GM23338 (cell line): ENCODE results near the gene TBL1XR1. TPM values are rescaled to one million over a fixed set of nuclear protein-coding genes. Genes with fewer than 3 reads are reported as not detected.

Experiments
- ATAC-seq: fragments of 200-7000 bp; cut with Tn5 transposase; 3 replicates; pipeline ENCODE4 v1.9.1; 2020
- DNase-seq: peaks from one replicate; pipeline ENCODE4 v3.0.0-alpha.2; 2015; ENCODE audit warnings: low spot score
- H2AFZ ChIP-seq: fragments of 200-600 bp; sonication (generic); 2 replicates; pipeline ENCODE4 v1.8.0; 2016; ENCODE audit warnings: antibody characterized with exemption, mild to moderate bottlenecking, moderate library complexity
- H3F3A ChIP-seq: fragments of 200-600 bp; sonication (generic); replicated peaks from 2 replicates; pipeline ENCODE4 v1.8.0; 2017; ENCODE audit warnings: antibody characterized with exemption, mixed run types, low read depth
- H3K27ac ChIP-seq: fragments of 200-600 bp; sonication (generic); 2 replicates; pipeline ENCODE4 v1.6.1; 2016; ENCODE audit warnings: low read depth
- H3K27me3 ChIP-seq: fragments of 200-600 bp; sonication (generic); 2 replicates; pipeline ENCODE4 v1.8.0; 2016; ENCODE audit warnings: mild to moderate bottlenecking, mixed run types, moderate library complexity; ENCODE audit not compliant: insufficient read depth
- H3K36me3 ChIP-seq: fragments of 200-600 bp; sonication (generic); 2 replicates; pipeline ENCODE4 v1.8.0; 2016; ENCODE audit warnings: mild to moderate bottlenecking; ENCODE audit not compliant: insufficient read depth
- H3K4me1 ChIP-seq: fragments of 200-600 bp; sonication (generic); 2 replicates; pipeline ENCODE4 v1.8.0; 2016; ENCODE audit warnings: mild to moderate bottlenecking, moderate library complexity; ENCODE audit not compliant: insufficient read depth
- H3K4me2 ChIP-seq: fragments of 200-600 bp; sonication (generic); 2 replicates; pipeline ENCODE4 v1.7.1; 2017; ENCODE audit warnings: mixed run types
- H3K4me3 ChIP-seq: fragments of 200-600 bp; sonication (generic); 2 replicates; pipeline ENCODE4 v1.6.1; 2016; ENCODE audit warnings: mixed run types
- H3K79me2 ChIP-seq: fragments of 200-600 bp; sonication (generic); replicated peaks from 2 replicates; pipeline ENCODE4 v1.8.0; 2017; ENCODE audit warnings: mild to moderate bottlenecking; ENCODE audit not compliant: insufficient read depth
- H3K9me2 ChIP-seq: fragments of 200-600 bp; sonication (generic); 2 replicates; pipeline ENCODE4 v1.8.0; 2017; ENCODE audit not compliant: insufficient read depth
- H4K20me1 ChIP-seq: fragments of 200-600 bp; sonication (generic); replicated peaks from 2 replicates; pipeline ENCODE4 v1.8.0; 2017; ENCODE audit warnings: mild to moderate bottlenecking; ENCODE audit not compliant: insufficient read depth
- H3K27ac Mint-ChIP-seq: 2 replicates; pipeline ENCODE4 v1.8.0; 2020; ENCODE audit warnings: inconsistent platforms, mild to moderate bottlenecking, moderate library complexity, mixed read lengths
- H3K27me3 Mint-ChIP-seq: 3 replicates; pipeline ENCODE4 v1.8.0; 2022; ENCODE audit warnings: low read depth, mild to moderate bottlenecking, moderate library complexity, mixed read lengths, inconsistent platforms; ENCODE audit not compliant: insufficient read depth, poor library complexity
- H3K36me3 Mint-ChIP-seq: 3 replicates; pipeline ENCODE4 v1.8.0; 2021; ENCODE audit warnings: low read depth, mild to moderate bottlenecking, inconsistent platforms, moderate library complexity, mixed read lengths
- H3K4me1 Mint-ChIP-seq: 3 replicates; pipeline ENCODE4 v1.8.0; 2020; ENCODE audit warnings: mild to moderate bottlenecking, inconsistent platforms, mixed read lengths
- H3K4me3 Mint-ChIP-seq: 3 replicates; pipeline ENCODE4 v1.8.0; 2021; ENCODE audit warnings: moderate library complexity, mild to moderate bottlenecking, inconsistent platforms, mixed read lengths
- H3K9me3 Mint-ChIP-seq: 3 replicates; pipeline ENCODE4 v1.8.0; 2020; ENCODE audit warnings: moderate library complexity, mild to moderate bottlenecking, inconsistent platforms, mixed read lengths
- CREB1 ChIP-seq: fragments of 250-450 bp; sonication (Bioruptor Pico); IDR thresholded peaks from 2 replicates; pipeline ENCODE4 v1.5.0; 2020; ENCODE audit warnings: low read depth, mild to moderate bottlenecking, moderate library complexity
- ETS1 ChIP-seq: IDR thresholded peaks from 2 replicates; pipeline ENCODE4 v1.6.1; 2016; ENCODE audit warnings: antibody characterized with exemption
- EZH2 ChIP-seq: fragments of 200-600 bp; sonication (generic); IDR thresholded peaks from one replicate; pipeline ENCODE4 v1.8.0; 2017; ENCODE audit warnings: antibody characterized with exemption, mild to moderate bottlenecking, low read depth; ENCODE audit not compliant: unreplicated experiment
- EZH2phosphoT487 ChIP-seq: fragments of 200-600 bp; sonication (generic); IDR thresholded peaks from one replicate; pipeline ENCODE4 v1.8.1; 2018; ENCODE audit warnings: antibody characterized with exemption; ENCODE audit not compliant: unreplicated experiment
- JUNB ChIP-seq: IDR thresholded peaks from one replicate; pipeline ENCODE4 v1.6.1; 2016; ENCODE audit warnings: antibody characterized with exemption; ENCODE audit not compliant: unreplicated experiment
- NANOG ChIP-seq: IDR thresholded peaks from 2 replicates; pipeline ENCODE4 v1.6.1; 2016; ENCODE audit warnings: antibody characterized with exemption, borderline replicate concordance
- POLR2AphosphoS5 ChIP-seq: IDR thresholded peaks from 2 replicates; pipeline ENCODE4 v1.6.1; 2016; ENCODE audit warnings: antibody characterized with exemption, low read depth
- REST ChIP-seq: IDR thresholded peaks from one replicate; pipeline ENCODE4 v1.6.1; 2018; ENCODE audit warnings: antibody characterized with exemption; ENCODE audit not compliant: unreplicated experiment
- STAT1 ChIP-seq: IDR thresholded peaks from one replicate; pipeline ENCODE4 v1.6.1; 2016; ENCODE audit warnings: antibody characterized with exemption; ENCODE audit not compliant: unreplicated experiment
- ZNF114 ChIP-seq: fragments of 250-450 bp; sonication (Bioruptor Pico); IDR thresholded peaks from 2 replicates; pipeline ENCODE4 v1.5.0; 2020; ENCODE audit warnings: mild to moderate bottlenecking, moderate library complexity
- ZNF331 ChIP-seq: fragments of 250-450 bp; sonication (Bioruptor Pico); IDR thresholded peaks from 2 replicates; pipeline ENCODE4 v1.5.0; 2020; ENCODE audit warnings: low read depth, mild to moderate bottlenecking, moderate library complexity
- long read RNA-seq: library from polyadenylated mRNA; unstranded; transcript quantifications from one replicate; pipeline ENCODE4 v2.0.0, GENCODE V29; 2020; ENCODE audit not compliant: unreplicated experiment
- polyA plus RNA-seq: library from polyadenylated mRNA; unstranded; fragments of >200 nt; fragmentation: Nextera tagmentation; extraction: Ambion mirVana; gene quantifications from 2 replicates; pipeline ENCODE4 v1.2.1, GENCODE V29; 2016
- total RNA-seq: library from RNA; depleted of rRNA; stranded (reverse); fragments of >200 nt; shearing (Covaris generic); gene quantifications from 2 replicates; pipeline ENCODE4 v1.2.3, GENCODE V29; 2014; rRNA removed
- TF ChIP-seq, protein P1 (sequence below): fragments of 250-450 bp; sonication (Bioruptor Pico); IDR thresholded peaks from 2 replicates; pipeline ENCODE4 v1.5.0; 2020; ENCODE audit warnings: mild to moderate bottlenecking, moderate library complexity
- TF ChIP-seq, protein P2 (sequence below), 2 experiments: fragments of 200-600 bp in 1 of 2; sonication (generic) in 1 of 2; conservative IDR thresholded peaks; 2 replicates each; pipeline versions ENCODE4 v1.5.1 to v1.6.1; 2016 to 2017; ENCODE audit warnings: antibody characterized with exemption in 2 of 2, low read depth in 2 of 2, mild to moderate bottlenecking in 2 of 2, moderate library complexity in 1 of 2

Gene TBL1XR1
- total RNA-seq (122 and 130 TPM in 2 replicates), polyA plus RNA-seq (37.7 and 49.6 TPM in 2 replicates)
- long read RNA-seq, full-length matches to known transcripts: 4 of 11 reads
- long read RNA-seq, partial matches to known transcripts: 2 of 11 reads
- long read RNA-seq, other reads (novel, unspliced or antisense): 5 of 11 reads

DNA sequence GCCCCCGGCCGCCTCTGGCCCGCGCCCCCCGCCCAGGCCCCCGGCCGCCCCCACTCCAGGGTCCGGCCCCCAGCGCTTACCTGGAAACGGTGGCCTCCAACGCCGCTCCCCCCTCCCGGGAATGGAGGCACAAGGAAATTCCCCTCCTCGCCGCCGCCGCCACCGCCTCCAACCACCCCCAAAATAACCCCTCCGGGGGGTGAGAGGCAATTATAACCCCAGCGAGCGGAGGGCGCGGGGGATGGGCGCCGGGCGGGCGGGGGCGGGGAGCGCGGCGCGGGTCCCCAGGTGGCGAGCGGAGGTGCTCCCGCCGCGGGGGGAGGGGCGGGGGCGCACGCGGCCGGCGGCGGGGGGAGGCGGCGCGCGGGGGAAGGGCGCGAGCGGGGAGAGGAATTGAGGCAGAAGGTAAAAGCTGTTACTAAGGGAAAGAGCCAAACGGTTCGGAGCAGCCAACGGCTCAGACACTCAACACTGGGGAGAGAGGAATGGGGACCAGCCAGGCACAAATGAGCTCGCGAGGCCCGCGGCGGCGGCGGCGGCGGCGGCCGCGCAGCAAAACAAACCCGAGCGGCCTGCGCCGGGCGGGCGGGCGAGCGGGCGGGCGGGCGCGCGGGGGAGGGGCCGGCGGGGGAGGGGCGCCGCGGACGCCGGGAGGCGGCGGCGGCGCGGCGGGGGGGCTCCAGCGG, at the start of gene TBL1XR1:
TSS of gene TBL1XR1 (minus strand) at position 442 of the 686 bp plus-strand sequence. CDS start 132,505 bp downstream, outside the sequence.
- H3K27me3 Mint-ChIP-seq: peaks cover 17% of the 10 kb centered on the region
- no peaks in the 10 kb centered on the region; the same call in 2 of the 3 replicates for H3K9me3 Mint-ChIP-seq
- Histone ChIP-seq H3K79me2 (peaks cover 44% of the 10 kb centered on the region), H4K20me1 (peaks cover 26% of the 10 kb centered on the region), H3K36me3 (no peaks in the 10 kb centered on the region), H3F3A (0 out of 2 replicates have a peak, but pooled peaks cover 6% of the 10 kb centered on the region), H3K27me3 (no peaks in the 10 kb centered on the region), H3K4me3 (peak within 1 kb of the TSS; percentile 91), H3K9me2 (no peaks in the 10 kb centered on the region), H3K27ac (peak within 1 kb of the TSS; percentile 100), H2AFZ (no peak within 1 kb of the TSS), H3K4me2 (peak within 1 kb of the TSS; percentile 86), H3K4me1 (peaks cover 39% of the 10 kb centered on the region)
- ATAC-seq (peak; percentile 56), DNase-seq (peak; percentile 90)
- H3K36me3 Mint-ChIP-seq: peaks cover 22% of the 10 kb centered on the region
- H3K27ac Mint-ChIP-seq: peak within 1 kb of the TSS; percentile 99
- peaks cover 43% of the 10 kb centered on the region for H3K4me1 Mint-ChIP-seq
- H3K4me3 Mint-ChIP-seq: peak within 1 kb of the TSS; percentile 95
- TF ChIP-seq, protein P1, sequence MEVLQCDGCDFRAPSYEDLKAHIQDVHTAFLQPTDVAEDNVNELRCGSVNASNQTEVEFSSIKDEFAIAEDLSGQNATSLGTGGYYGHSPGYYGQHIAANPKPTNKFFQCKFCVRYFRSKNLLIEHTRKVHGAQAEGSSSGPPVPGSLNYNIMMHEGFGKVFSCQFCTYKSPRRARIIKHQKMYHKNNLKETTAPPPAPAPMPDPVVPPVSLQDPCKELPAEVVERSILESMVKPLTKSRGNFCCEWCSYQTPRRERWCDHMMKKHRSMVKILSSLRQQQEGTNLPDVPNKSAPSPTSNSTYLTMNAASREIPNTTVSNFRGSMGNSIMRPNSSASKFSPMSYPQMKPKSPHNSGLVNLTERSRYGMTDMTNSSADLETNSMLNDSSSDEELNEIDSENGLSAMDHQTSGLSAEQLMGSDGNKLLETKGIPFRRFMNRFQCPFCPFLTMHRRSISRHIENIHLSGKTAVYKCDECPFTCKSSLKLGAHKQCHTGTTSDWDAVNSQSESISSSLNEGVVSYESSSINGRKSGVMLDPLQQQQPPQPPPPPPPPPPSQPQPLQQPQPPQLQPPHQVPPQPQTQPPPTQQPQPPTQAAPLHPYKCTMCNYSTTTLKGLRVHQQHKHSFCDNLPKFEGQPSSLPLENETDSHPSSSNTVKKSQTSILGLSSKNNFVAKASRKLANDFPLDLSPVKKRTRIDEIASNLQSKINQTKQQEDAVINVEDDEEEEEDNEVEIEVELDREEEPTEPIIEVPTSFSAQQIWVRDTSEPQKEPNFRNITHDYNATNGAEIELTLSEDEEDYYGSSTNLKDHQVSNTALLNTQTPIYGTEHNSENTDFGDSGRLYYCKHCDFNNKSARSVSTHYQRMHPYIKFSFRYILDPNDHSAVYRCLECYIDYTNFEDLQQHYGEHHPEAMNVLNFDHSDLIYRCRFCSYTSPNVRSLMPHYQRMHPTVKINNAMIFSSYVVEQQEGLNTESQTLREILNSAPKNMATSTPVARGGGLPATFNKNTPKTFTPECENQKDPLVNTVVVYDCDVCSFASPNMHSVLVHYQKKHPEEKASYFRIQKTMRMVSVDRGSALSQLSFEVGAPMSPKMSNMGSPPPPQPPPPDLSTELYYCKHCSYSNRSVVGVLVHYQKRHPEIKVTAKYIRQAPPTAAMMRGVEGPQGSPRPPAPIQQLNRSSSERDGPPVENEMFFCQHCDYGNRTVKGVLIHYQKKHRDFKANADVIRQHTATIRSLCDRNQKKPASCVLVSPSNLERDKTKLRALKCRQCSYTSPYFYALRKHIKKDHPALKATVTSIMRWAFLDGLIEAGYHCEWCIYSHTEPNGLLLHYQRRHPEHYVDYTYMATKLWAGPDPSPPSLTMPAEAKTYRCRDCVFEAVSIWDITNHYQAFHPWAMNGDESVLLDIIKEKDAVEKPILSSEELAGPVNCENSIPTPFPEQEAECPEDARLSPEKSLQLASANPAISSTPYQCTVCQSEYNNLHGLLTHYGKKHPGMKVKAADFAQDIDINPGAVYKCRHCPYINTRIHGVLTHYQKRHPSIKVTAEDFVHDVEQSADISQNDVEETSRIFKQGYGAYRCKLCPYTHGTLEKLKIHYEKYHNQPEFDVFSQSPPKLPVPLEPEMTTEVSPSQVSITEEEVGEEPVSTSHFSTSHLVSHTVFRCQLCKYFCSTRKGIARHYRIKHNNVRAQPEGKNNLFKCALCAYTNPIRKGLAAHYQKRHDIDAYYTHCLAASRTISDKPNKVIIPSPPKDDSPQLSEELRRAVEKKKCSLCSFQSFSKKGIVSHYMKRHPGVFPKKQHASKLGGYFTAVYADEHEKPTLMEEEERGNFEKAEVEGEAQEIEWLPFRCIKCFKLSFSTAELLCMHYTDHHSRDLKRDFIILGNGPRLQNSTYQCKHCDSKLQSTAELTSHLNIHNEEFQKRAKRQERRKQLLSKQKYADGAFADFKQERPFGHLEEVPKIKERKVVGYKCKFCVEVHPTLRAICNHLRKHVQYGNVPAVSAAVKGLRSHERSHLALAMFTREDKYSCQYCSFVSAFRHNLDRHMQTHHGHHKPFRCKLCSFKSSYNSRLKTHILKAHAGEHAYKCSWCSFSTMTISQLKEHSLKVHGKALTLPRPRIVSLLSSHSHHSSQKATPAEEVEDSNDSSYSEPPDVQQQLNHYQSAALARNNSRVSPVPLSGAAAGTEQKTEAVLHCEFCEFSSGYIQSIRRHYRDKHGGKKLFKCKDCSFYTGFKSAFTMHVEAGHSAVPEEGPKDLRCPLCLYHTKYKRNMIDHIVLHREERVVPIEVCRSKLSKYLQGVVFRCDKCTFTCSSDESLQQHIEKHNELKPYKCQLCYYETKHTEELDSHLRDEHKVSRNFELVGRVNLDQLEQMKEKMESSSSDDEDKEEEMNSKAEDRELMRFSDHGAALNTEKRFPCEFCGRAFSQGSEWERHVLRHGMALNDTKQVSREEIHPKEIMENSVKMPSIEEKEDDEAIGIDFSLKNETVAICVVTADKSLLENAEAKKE (CRISPR knock-in tag): no peak
- TF ChIP-seq NANOG (no peak), POLR2AphosphoS5 (no peak), CREB1 (no peak), ZNF331 (CRISPR knock-in tag) (no peak), ETS1 (no peak), EZH2 (no peak), REST (no peak), STAT1 (no peak), EZH2phosphoT487 (no peak), JUNB (no peak), ZNF114 (no peak)
- TF ChIP-seq, protein P2, sequence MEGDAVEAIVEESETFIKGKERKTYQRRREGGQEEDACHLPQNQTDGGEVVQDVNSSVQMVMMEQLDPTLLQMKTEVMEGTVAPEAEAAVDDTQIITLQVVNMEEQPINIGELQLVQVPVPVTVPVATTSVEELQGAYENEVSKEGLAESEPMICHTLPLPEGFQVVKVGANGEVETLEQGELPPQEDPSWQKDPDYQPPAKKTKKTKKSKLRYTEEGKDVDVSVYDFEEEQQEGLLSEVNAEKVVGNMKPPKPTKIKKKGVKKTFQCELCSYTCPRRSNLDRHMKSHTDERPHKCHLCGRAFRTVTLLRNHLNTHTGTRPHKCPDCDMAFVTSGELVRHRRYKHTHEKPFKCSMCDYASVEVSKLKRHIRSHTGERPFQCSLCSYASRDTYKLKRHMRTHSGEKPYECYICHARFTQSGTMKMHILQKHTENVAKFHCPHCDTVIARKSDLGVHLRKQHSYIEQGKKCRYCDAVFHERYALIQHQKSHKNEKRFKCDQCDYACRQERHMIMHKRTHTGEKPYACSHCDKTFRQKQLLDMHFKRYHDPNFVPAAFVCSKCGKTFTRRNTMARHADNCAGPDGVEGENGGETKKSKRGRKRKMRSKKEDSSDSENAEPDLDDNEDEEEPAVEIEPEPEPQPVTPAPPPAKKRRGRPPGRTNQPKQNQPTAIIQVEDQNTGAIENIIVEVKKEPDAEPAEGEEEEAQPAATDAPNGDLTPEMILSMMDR (conservative IDR thresholded peaks at IDR 0.05; ENCODE audit: low read depth in 2 of 2): no peak
